HepG2 (cell line): ENCODE data around the gene UBE2C. TPM values are rescaled to one million over a fixed set of nuclear protein-coding genes. Genes with fewer than 3 reads are reported as not detected.

ENCODE experiments used
- EP300 ChIP-seq, 3 experiments: sonication (generic) in 1 of 3; formaldehyde crosslinking in 1 of 3; IDR thresholded peaks; 2 replicates each; pipeline versions ENCODE4 v1.5.1 to v1.6.1; 2011 to 2020; ENCODE audit warnings: low read depth in 2 of 3, low read length in 2 of 3, borderline replicate concordance in 1 of 3, improper control_type of control experiment in 1 of 3, mild to moderate bottlenecking in 1 of 3, missing genetic modification reagents in 1 of 3, moderate library complexity in 1 of 3
- FOXA3 ChIP-seq: IDR thresholded peaks from 2 replicates; pipeline ENCODE4 v1.6.1; 2016; ENCODE audit warnings: missing genetic modification reagents, missing compliant biosample characterization
- HMG20A ChIP-seq: IDR thresholded peaks from 2 replicates; pipeline ENCODE4 v1.6.1; 2016; ENCODE audit warnings: borderline replicate concordance
- HNF1A ChIP-seq, 2 experiments: sonication (generic) in 1 of 2; formaldehyde crosslinking in 1 of 2; IDR thresholded peaks; 2 replicates each; pipeline versions ENCODE4 v1.4.0 to v1.6.1; 2016 to 2020; ENCODE audit warnings: borderline replicate concordance in 1 of 2, low read depth in 1 of 2, mild to moderate bottlenecking in 1 of 2, missing genetic modification reagents in 1 of 2
- KDM5A ChIP-seq: fragments of 200-600 bp; sonication (generic); IDR thresholded peaks from 2 replicates; pipeline ENCODE4 v1.7.0; 2018; ENCODE audit warnings: antibody characterized with exemption, mild to moderate bottlenecking, low read length, borderline replicate concordance
- MBNL3 ChIP-seq: fragments of 250-450 bp; sonication (Bioruptor Pico); conservative IDR thresholded peaks from 2 replicates; pipeline ENCODE4 v1.8.0; 2022; ENCODE audit warnings: mild to moderate bottlenecking, inconsistent platforms
- PATZ1 ChIP-seq: sonication (generic); formaldehyde crosslinking; IDR thresholded peaks from 2 replicates; pipeline ENCODE4 v1.4.0; 2020; ENCODE audit warnings: missing genetic modification reagents
- RXRB ChIP-seq: IDR thresholded peaks from 2 replicates; pipeline ENCODE4 v1.6.1; 2016; ENCODE audit warnings: borderline replicate concordance, missing genetic modification reagents, missing compliant biosample characterization
- SOX13 ChIP-seq, 3 experiments: fragments of 450-650 bp in 1 of 3; sonication (generic) in 1 of 3; formaldehyde crosslinking in 1 of 3; IDR thresholded peaks in 2 of 3; conservative IDR thresholded peaks in 1 of 3; 2 replicates each; pipeline versions ENCODE4 v1.5.0 to v1.6.1; 2016 to 2020; ENCODE audit warnings: antibody characterized with exemption in 1 of 3, mild to moderate bottlenecking in 1 of 3, missing compliant biosample characterization in 1 of 3, missing genetic modification reagents in 1 of 3, moderate library complexity in 1 of 3
- TCF12 ChIP-seq, 2 experiments: fragments of 450-650 bp in 1 of 2; sonication (generic) in 1 of 2; formaldehyde crosslinking in 1 of 2; IDR thresholded peaks; 2 replicates each; pipeline versions ENCODE4 v1.6.1 to v1.8.0; 2017 to 2022; ENCODE audit warnings: antibody characterized with exemption in 1 of 2, mild to moderate bottlenecking in 1 of 2, missing genetic modification reagents in 1 of 2, moderate library complexity in 1 of 2
- THAP11 ChIP-seq: IDR thresholded peaks from 2 replicates; pipeline ENCODE4 v1.6.1; 2016; ENCODE audit warnings: missing biosample characterization, missing genetic modification reagents
- ZFP82 ChIP-seq: sonication (generic); formaldehyde crosslinking; IDR thresholded peaks from 2 replicates; pipeline ENCODE4 v1.5.1; 2020; ENCODE audit warnings: mild to moderate bottlenecking, missing genetic modification reagents, borderline replicate concordance
- ZNF574 ChIP-seq: sonication (generic); formaldehyde crosslinking; IDR thresholded peaks from 2 replicates; pipeline ENCODE4 v1.4.0; 2020; ENCODE audit warnings: missing genetic modification reagents
- ZSCAN21 ChIP-seq: sonication (generic); formaldehyde crosslinking; IDR thresholded peaks from 2 replicates; pipeline ENCODE4 v1.8.0; 2022; ENCODE audit warnings: mild to moderate bottlenecking, missing genetic modification reagents, moderate library complexity, borderline replicate concordance
- polyA plus RNA-seq, 8 experiments: library from polyadenylated mRNA; depleted of rRNA in 3 of 8; stranded (reverse) in 7 of 8; unstranded in 1 of 8; fragments of >200 nt; fragmentation: Illumina TruSeq in 4 of 8; extraction: Trizol in 4 of 8; gene quantifications; 2 replicates each; pipeline versions ENCODE4 v1.2.1 to v1.2.3, GENCODE V29; 2011 to 2016; ENCODE audit warnings: low read depth in 4 of 8, missing spikeins in 1 of 8, mixed read lengths in 1 of 8; ENCODE audit not compliant: insufficient read depth in 1 of 8
- total RNA-seq, 5 experiments: library from RNA; depleted of rRNA; stranded (reverse); fragments of >200 nt; fragmentation: Illumina TruSeq; extraction: Trizol; gene quantifications; 2 replicates each; pipeline ENCODE4 v1.2.3, GENCODE V29; 2016; ENCODE audit warnings: low read depth in 1 of 5

The UBE2C gene
- total and polyA plus RNA-seq, 2 of the 13 experiments (the other 11 are each of a cell fraction or from before 2014, with no cell fraction given) = 100 to 123 TPM

- TF ChIP-seq TCF12 (IDR thresholded peaks at IDR 0.05) (no peak), TCF12 (CRISPR knock-in tag; IDR thresholded peaks at IDR 0.05) (peak; percentile 57; the same call in 1 of the 2 replicates), HNF1A (IDR thresholded peaks at IDR 0.05; ENCODE audit: low read depth) (no peak; the same call in 1 of the 2 replicates), HNF1A (CRISPR knock-in tag; IDR thresholded peaks at IDR 0.05; ENCODE audit: borderline replicate concordance) (0 out of 2 replicates have a peak, but pooled peaks have one; percentile 12), RXRB (CRISPR knock-in tag) (peak; percentile 78; the same call in 1 of the 2 replicates), HMG20A (CRISPR knock-in tag) (peak; percentile 53; the same call in 1 of the 2 replicates), KDM5A (0 out of 2 replicates have a peak, but pooled peaks have one; percentile 49), SOX13 (IDR thresholded peaks at IDR 0.05) (peak; percentile 93), SOX13 (CRISPR knock-in tag; conservative IDR thresholded peaks at IDR 0.05 in 1 of 2, IDR thresholded peaks at IDR 0.05 in 1 of 2) (peak in 1 of 2 experiments; percentile 98; a peak in 2 of 4 replicates), FOXA3 (peak; percentile 89), ZNF574 (peak; percentile 13; the same call in 1 of the 2 replicates), EP300 (IDR thresholded peaks at IDR 0.05; ENCODE audit: low read depth in 2 of 2, low read length in 2 of 2) (peak in 1 of 2 experiments; percentile 81; a peak in 3 of 4 replicates), EP300 (CRISPR knock-in tag; IDR thresholded peaks at IDR 0.05; ENCODE audit: borderline replicate concordance) (no peak; the same call in 1 of the 2 replicates), ZFP82 (CRISPR knock-in tag) (0 out of 2 replicates have a peak, but pooled peaks have one; percentile 33), THAP11 (peak; percentile 38; the same call in 1 of the 2 replicates), MBNL3 (CRISPR knock-in tag) (no peak), ZSCAN21 (CRISPR knock-in tag) (peak; percentile 56; the same call in 1 of the 2 replicates), PATZ1 (peak; percentile 45; the same call in 1 of the 2 replicates)
Measured at GRCh38 chr20:45863543-45864470, 51.4 kb downstream of the UBE2C start (continued).
